OCI-LY1 (cell line): ENCODE measurements around the gene TNFSF15.

ENCODE experiments used
- H2AFZ ChIP-seq: fragments of 200-600 bp; sonication (generic), shearing (Covaris generic); 2 replicates; pipeline ENCODE4 v1.6.0; 2014; ENCODE audit warnings: antibody characterized with exemption, mild to moderate bottlenecking, low read length
- H3F3A ChIP-seq: fragments of 200-600 bp; sonication (generic), shearing (Covaris generic); 2 replicates; pipeline ENCODE4 v1.6.0; 2014; ENCODE audit warnings: mild to moderate bottlenecking, antibody characterized with exemption, low read length, moderate library complexity; ENCODE audit not compliant: insufficient read depth
- H3K27ac ChIP-seq: fragments of 200-600 bp; sonication (generic); 2 replicates; pipeline ENCODE4 v1.5.1; 2014; ENCODE audit warnings: low read length, mixed run types, mild to moderate bottlenecking, low read depth; ENCODE audit not compliant: poor library complexity, severe bottlenecking
- H3K27me3 ChIP-seq: fragments of 200-600 bp; sonication (generic); 2 replicates; pipeline ENCODE4 v1.6.0; 2014; ENCODE audit warnings: antibody characterized with exemption, mild to moderate bottlenecking, low read length, moderate library complexity; ENCODE audit not compliant: insufficient read depth
- H3K36me3 ChIP-seq: fragments of 200-600 bp; sonication (generic); 2 replicates; pipeline ENCODE4 v1.6.1; 2014; ENCODE audit warnings: mild to moderate bottlenecking, antibody characterized with exemption, low read length, moderate library complexity, mixed read lengths; ENCODE audit not compliant: insufficient read depth
- H3K4me1 ChIP-seq: fragments of 200-600 bp; sonication (generic); 2 replicates; pipeline ENCODE4 v1.5.1; 2014; ENCODE audit warnings: mild to moderate bottlenecking, low read length, moderate library complexity; ENCODE audit not compliant: insufficient read depth, severe bottlenecking
- H3K4me2 ChIP-seq: fragments of 200-600 bp; sonication (generic), shearing (Covaris generic); 2 replicates; pipeline ENCODE4 v1.6.1; 2014; ENCODE audit warnings: low read length
- H3K4me3 ChIP-seq: fragments of 200-600 bp; sonication (generic); 2 replicates; pipeline ENCODE4 v1.5.1; 2014; ENCODE audit warnings: low read length, low read depth, mild to moderate bottlenecking, mixed read lengths; ENCODE audit not compliant: poor library complexity, severe bottlenecking
- H3K79me2 ChIP-seq: fragments of 200-600 bp; shearing (Covaris generic); 2 replicates; pipeline ENCODE4 v1.6.1; 2016; ENCODE audit warnings: mixed run types, low read length, mixed read lengths; ENCODE audit not compliant: insufficient read depth
- H3K9ac ChIP-seq: fragments of 200-600 bp; sonication (generic), shearing (Covaris generic); 2 replicates; pipeline ENCODE4 v1.6.1; 2014; ENCODE audit warnings: mild to moderate bottlenecking, low read length, mixed read lengths
- H3K9me2 ChIP-seq: fragments of 200-600 bp; sonication (generic), shearing (Covaris generic); 2 replicates; pipeline ENCODE4 v1.6.1; 2014; ENCODE audit warnings: low read depth, mild to moderate bottlenecking, low read length, mixed read lengths
- H3K9me3 ChIP-seq: fragments of 200-600 bp; shearing (Covaris generic); 2 replicates; pipeline ENCODE4 v1.6.1; 2014; ENCODE audit warnings: low read length, mixed read lengths
- H4K20me1 ChIP-seq: fragments of 200-600 bp; sonication (generic), shearing (Covaris generic); 2 replicates; pipeline ENCODE4 v1.6.0; 2016; ENCODE audit warnings: mild to moderate bottlenecking, low read length; ENCODE audit not compliant: insufficient read depth
- CTCF ChIP-seq: fragments of 200-600 bp; sonication (generic), shearing (Covaris generic); IDR thresholded peaks from 2 replicates; pipeline ENCODE4 v1.5.1; 2017; ENCODE audit warnings: mild to moderate bottlenecking, antibody characterized with exemption, low read length, moderate library complexity, mixed read lengths
- EZH2 ChIP-seq: fragments of 200-600 bp; sonication (generic), shearing (Covaris generic); IDR thresholded peaks from 2 replicates; pipeline ENCODE4 v1.8.0; 2017; ENCODE audit warnings: borderline replicate concordance, mixed run types, mild to moderate bottlenecking, antibody characterized with exemption, low read length, moderate library complexity, mixed read lengths

The TNFSF15 gene

GRCh38 chr9:114798780-114799427 lies 6.9 kb downstream of the TNFSF15 start:
- H3K27ac ChIP-seq = no peak overlapping the region

GRCh38 chr9:114798101-114798500 lies 7.7 kb downstream of the TNFSF15 start:
- TF ChIP-seq CTCF (no peak), EZH2 (no peak)
- H3K4me3 ChIP-seq = no peak overlapping the region
- no peak overlapping the region for H3K27ac ChIP-seq
- no peaks in the 10 kb centered on the region for H3K27me3 ChIP-seq
- no peak overlapping the region for H2AFZ ChIP-seq
- H3K4me1 ChIP-seq = no peaks in the 10 kb centered on the region
- no peaks in the 10 kb centered on the region for H3K36me3 ChIP-seq
- no peak overlapping the region for H3K4me2 ChIP-seq
- H3K9ac ChIP-seq = no peak overlapping the region
- H4K20me1 ChIP-seq = no peaks in the 10 kb centered on the region
- no peaks in the 10 kb centered on the region for H3F3A ChIP-seq
- no peaks in the 10 kb centered on the region for H3K9me2 ChIP-seq
- H3K9me3 ChIP-seq = no peaks in the 10 kb centered on the region
- H3K79me2 ChIP-seq = no peaks in the 10 kb centered on the region

More at GRCh38 chr9:114798780-114799427, 6.9 kb downstream of the TNFSF15 start:
- H3K4me2 ChIP-seq = no peak overlapping the region
- H3K79me2 ChIP-seq = no peaks in the 10 kb centered on the region
- no peak overlapping the region for H3K4me3 ChIP-seq
- no peaks in the 10 kb centered on the region for H3K27me3 ChIP-seq
- no peaks in the 10 kb centered on the region for H3F3A ChIP-seq
- H3K36me3 ChIP-seq = no peaks in the 10 kb centered on the region
- H2AFZ ChIP-seq = no peak overlapping the region
- H3K9me2 ChIP-seq = no peaks in the 10 kb centered on the region
- no peaks in the 10 kb centered on the region for H3K4me1 ChIP-seq
- no peaks in the 10 kb centered on the region for H3K9me3 ChIP-seq
- H4K20me1 ChIP-seq = no peaks in the 10 kb centered on the region
- no peak overlapping the region for H3K9ac ChIP-seq
- TF ChIP-seq CTCF (no peak), EZH2 (no peak)

- H3K9me3 ChIP-seq = no peaks in the 10 kb centered on the region
- H4K20me1 ChIP-seq = no peaks in the 10 kb centered on the region
- no peak overlapping the region for H2AFZ ChIP-seq
- no peaks in the 10 kb centered on the region for H3F3A ChIP-seq
- no peak overlapping the region for H3K27ac ChIP-seq
- H3K4me3 ChIP-seq = no peak overlapping the region
- H3K4me1 ChIP-seq = no peaks in the 10 kb centered on the region
- no peak overlapping the region for H3K9ac ChIP-seq
- H3K4me2 ChIP-seq = no peak overlapping the region
- no peaks in the 10 kb centered on the region for H3K36me3 ChIP-seq
- H3K9me2 ChIP-seq = no peaks in the 10 kb centered on the region
- H3K79me2 ChIP-seq = no peaks in the 10 kb centered on the region
- TF ChIP-seq CTCF = no peak
- TF ChIP-seq EZH2 = no peak
- no peaks in the 10 kb centered on the region for H3K27me3 ChIP-seq
These were observed 13.4 kb downstream of the TNFSF15 start for GRCh38 chr9:114792396-114792795.
